Coronary artery (tissue), 2 donors: ENCODE data around the gene WDR87.
"Not testable (repeated sequence)": the region's sequence is repeated elsewhere in the genome, so short reads cannot be mapped to it uniquely, and the experiment has no call there.

Experiments
- DNase-seq: peaks from one replicate; pipeline ENCODE4 v3.0.0-alpha.2; 2017; ENCODE audit warnings: low spot score
- H3K27ac ChIP-seq, 2 donors: fragments of 200-600 bp; sonication (generic); one replicate each; pipeline ENCODE4 v1.5.1; 2016 to 2019
- H3K4me3 ChIP-seq: fragments of 200-600 bp; sonication (generic); 2 replicates; pipeline ENCODE4 v1.5.1; 2016; ENCODE audit warnings: mild to moderate bottlenecking, moderate library complexity
- CTCF ChIP-seq: fragments of 200-600 bp; sonication (generic); IDR thresholded peaks from one replicate; pipeline ENCODE4 v1.5.1; 2019; ENCODE audit warnings: antibody characterized with exemption

The WDR87 gene

GRCh38 chr19:37925212-37925611, 18.8 kb upstream of the WDR87 start:
- TF ChIP-seq CTCF: no peak
- Histone ChIP-seq H3K4me3 (no peak overlapping the region), H3K27ac (no peak overlapping the region)
- DNase-seq: no peak

GRCh38 chr19:37924573-37924972, 18.2 kb upstream of the WDR87 start:
- DNase-seq, H3K27ac ChIP-seq: not testable (repeated sequence)

GRCh38 chr19:37920591-37921450, 14.4 kb upstream of the WDR87 start:
- Histone ChIP-seq H3K27ac (no peak overlapping the region), H3K4me3 (no peak overlapping the region)
- TF ChIP-seq CTCF: no peak
- DNase-seq: no peak

More at GRCh38 chr19:37924573-37924972, 18.2 kb upstream of the WDR87 start:
- not testable (repeated sequence) for H3K4me3 ChIP-seq

- no peak overlapping the region for H3K27ac ChIP-seq
- no peak for DNase-seq
- TF ChIP-seq CTCF: no peak
- H3K4me3 ChIP-seq: no peak overlapping the region
These were observed 8.5 kb upstream of the WDR87 start for GRCh38 chr19:37914908-37915307.

GRCh38 chr19:37909661-37910199, 3.3 kb upstream of the WDR87 start:
- H3K27ac ChIP-seq: no peak overlapping the region
- no peak overlapping the region for H3K4me3 ChIP-seq
- TF ChIP-seq CTCF: no peak
- DNase-seq: no peak

- no peak overlapping the region for H3K27ac ChIP-seq
- TF ChIP-seq CTCF: no peak
- no peak for DNase-seq
These were observed 1.5 kb upstream of the WDR87 start for GRCh38 chr19:37907735-37908455.

GRCh38 chr19:37906869-37907734, 708 bp upstream of the WDR87 start, which contains the start of gene SIPA1L3:
Gene SIPA1L3 (plus strand): TSS chr19:37907208. CDS start chr19:38081566, 174,358 bp downstream.
- Histone ChIP-seq H3K27ac (peak within 1 kb of the TSS; percentile 31 to 79), H3K4me3 (peak within 1 kb of the TSS; percentile 98)
- no peak for TF ChIP-seq CTCF
- DNase-seq: peak; percentile 94

More at GRCh38 chr19:37907735-37908455, 1.5 kb upstream of the WDR87 start:
- H3K4me3 ChIP-seq: peak overlapping the region; percentile 98
